GM12873 (cell line): ENCODE results near the gene ARSG.

ENCODE experiments used
- TF ChIP-seq, protein P1 (sequence below): IDR thresholded peaks from 2 replicates; pipeline ENCODE4 v1.5.1; 2012; ENCODE audit warnings: low read depth, mild to moderate bottlenecking, moderate library complexity, low read length, control low read depth; ENCODE audit not compliant: insufficient read depth; ENCODE audit errors: missing control alignments

The ARSG gene

DNA sequence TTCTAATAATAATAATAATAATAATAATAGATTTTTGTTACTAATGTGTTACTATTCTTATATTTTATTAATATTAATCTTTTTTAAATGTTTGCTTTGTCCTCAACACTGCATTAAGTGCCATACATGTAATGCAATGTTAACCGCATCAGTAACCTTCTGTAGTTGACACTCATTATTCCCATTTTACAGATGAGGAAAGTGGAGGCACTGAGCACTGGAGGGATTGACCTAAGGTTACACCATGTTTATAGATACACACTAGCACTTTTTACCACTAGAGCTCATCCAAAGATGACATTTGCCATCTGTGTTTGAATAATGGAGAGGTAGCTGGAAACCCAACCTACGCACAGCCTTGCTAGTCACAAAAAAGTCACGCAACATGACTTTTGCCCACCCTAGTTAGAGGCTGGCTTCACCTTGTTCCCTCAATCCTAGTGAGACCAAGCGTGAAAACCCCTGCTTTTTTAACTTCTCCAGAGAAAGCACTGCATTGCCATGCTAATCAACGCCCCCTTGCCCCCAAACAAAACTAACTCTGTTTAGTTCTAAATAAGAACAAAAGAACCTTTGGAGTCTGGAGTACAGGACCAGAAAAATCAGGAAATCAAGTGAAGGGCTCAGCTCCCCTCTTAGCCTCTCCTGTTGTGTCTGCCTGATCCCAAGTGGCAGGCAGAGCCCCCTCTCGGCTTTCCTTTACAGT, 2.3 kb downstream of the ARSG start:
- TF ChIP-seq, protein P1, sequence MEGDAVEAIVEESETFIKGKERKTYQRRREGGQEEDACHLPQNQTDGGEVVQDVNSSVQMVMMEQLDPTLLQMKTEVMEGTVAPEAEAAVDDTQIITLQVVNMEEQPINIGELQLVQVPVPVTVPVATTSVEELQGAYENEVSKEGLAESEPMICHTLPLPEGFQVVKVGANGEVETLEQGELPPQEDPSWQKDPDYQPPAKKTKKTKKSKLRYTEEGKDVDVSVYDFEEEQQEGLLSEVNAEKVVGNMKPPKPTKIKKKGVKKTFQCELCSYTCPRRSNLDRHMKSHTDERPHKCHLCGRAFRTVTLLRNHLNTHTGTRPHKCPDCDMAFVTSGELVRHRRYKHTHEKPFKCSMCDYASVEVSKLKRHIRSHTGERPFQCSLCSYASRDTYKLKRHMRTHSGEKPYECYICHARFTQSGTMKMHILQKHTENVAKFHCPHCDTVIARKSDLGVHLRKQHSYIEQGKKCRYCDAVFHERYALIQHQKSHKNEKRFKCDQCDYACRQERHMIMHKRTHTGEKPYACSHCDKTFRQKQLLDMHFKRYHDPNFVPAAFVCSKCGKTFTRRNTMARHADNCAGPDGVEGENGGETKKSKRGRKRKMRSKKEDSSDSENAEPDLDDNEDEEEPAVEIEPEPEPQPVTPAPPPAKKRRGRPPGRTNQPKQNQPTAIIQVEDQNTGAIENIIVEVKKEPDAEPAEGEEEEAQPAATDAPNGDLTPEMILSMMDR, result no peak

DNA sequence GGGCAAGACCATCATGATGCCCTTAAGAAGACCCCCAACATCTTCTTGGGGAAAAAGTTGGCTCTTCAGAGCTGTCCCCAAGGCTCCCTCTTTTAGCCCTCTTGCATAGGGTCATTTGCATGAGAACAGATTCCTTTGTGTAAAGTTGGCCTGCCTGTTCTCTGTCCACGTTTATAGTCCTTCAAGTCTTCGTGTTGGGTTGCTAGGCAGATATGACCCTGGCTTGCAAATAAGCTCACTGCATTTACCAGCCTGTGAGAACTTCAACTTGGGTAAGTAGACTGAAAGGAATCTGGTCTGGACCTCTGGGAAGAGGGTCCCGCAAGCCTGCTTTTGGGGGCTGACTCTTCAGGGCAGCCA, 2.9 kb downstream of the ARSG start:
- TF ChIP-seq, protein P1, result no peak

DNA sequence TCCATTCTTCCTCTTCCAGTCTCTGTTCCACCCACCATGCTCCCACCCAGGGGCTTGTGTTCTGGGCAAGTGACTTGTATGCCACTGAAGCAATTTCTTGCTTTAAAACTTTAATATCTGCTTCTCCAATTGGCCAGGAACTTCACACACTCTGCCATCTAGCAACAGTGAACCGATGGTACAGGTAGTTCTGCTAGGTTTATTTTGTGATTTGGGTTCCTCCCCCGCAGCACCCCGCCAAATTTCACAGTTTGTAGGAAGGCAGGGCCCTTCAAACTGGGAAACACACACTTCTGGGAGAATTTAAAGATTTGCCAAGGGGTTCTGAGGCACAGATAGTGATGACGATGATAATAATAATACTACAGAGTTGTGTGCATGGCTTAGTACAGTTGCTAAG, 3.3 kb downstream of the ARSG start:
- TF ChIP-seq, protein P1, result no peak

DNA sequence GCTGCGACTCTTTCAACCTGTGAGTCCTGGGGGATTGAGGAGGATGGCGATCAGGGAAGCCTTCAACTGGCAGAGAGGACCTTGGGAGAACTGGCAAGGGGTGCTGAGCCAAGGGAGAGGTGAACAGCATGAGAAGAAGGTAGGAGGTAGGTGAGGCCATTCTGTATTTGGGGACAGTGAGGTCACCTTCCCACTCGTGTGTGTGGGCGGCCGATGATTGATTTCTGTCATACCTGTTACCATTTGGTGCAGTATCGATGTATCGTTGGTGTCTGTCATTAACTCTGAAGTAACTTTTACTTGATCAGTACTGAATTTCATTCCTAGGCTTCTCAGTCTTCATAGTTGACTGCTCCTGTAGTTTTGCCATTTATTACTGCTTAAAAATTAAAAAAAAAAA, 3.8 kb downstream of the ARSG start:
- TF ChIP-seq, protein P1, result no peak

DNA sequence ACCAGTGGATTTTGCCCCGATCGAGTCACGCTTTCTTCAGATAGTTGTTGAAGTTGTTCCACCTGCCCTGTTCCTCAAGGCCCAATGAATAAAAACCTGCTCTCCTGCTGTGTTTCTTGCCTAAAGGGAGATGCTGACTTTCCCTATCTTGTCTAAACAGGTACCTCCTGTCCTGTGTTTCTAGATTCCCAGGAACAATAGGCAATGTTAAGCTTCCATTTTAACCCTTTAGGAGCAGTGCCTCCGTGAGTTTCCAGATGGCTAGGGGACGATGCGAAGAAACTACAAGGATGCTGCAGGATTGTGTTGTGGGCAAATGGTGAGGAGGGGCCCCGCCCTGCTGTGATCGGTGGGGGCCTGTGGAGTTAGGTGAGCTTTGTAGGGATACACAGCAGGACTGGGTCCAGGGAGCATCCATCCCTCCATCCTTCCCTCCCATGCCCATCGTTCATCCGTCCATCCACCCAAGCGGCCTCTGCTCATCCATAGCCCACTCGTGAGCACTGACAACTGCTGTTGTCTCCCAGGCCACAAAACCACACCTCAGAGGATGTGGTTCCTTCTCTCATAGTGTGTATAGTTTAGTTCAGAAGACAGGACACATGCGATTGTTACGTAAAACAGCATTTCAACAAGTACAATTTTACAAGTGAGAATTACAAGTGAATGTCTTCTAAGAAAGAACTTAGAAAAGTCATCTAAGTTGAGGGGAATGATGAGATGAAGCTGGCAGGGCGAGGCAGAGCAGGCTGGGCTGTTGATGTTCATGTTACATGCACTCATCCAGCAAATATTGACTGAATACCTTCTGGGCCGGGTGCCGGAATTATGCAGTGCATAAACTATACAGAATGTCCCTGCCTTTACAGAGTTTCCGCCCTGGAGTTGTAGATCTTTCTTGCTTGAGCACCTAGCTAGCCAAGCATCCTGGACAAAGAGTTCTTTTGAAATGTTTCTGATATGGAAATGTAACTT, 5.2 kb downstream of the ARSG start:
- TF ChIP-seq, protein P1, result no peak

DNA sequence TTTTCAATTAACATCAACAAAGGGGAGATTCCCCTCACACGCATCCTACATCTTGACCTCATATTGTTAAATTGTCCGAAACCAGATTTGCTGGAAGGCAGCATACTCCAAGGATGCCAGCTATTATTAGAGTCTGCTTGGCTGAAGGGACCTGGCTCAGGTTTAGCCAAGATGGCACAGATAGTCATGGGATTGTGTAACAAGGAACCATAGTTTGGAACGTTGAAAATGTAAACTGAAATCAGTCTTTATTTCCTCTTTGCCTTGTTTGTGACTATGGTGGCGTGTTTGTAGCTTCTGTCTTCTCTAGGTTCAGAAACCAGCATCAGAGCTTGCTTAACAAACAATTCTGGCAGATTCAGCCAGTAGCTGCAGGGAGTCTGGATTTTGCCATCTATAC, 5.9 kb downstream of the ARSG start:
- TF ChIP-seq, protein P1, result no peak

DNA sequence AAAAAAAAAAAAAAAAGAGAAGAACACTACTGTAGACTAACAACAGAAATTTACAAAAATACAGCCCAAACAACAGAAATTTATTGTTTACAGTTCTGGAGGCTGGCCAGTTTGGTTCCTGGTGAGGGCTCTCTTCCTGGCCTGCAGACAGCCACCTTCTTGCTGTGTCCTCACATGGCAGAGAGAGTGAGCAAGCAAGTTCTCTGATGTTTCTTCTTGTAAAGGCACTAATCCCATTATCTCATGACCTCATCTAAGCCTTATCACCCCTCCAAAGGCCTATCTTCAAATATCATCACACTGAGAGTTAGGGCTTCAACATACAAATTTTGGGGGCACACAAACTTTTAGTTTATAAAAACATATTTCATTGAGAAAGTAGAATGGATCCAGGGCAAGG, 7.3 kb downstream of the ARSG start:
- TF ChIP-seq, protein P1, result no peak
